Epithelial cell of prostate (primary cell): ENCODE results near the gene PTCH1.

ENCODE experiments used
- DNase-seq: peaks from one replicate; pipeline ENCODE4 v3.0.0-alpha.2; 2011; ENCODE audit warnings: low read depth, low spot score
- H3K27ac ChIP-seq: fragments of 450-650 bp; 2 replicates; pipeline ENCODE4 v1.5.1; 2017; ENCODE audit warnings: mild to moderate bottlenecking

PTCH1 gene

GRCh38 chr9:95499847-95500246, 16.9 kb downstream of the PTCH1 start:
- no peak overlapping the region for H3K27ac ChIP-seq
- DNase-seq, result no peak

GRCh38 chr9:95499046-95499676, 17.6 kb downstream of the PTCH1 start:
- no peak for DNase-seq
- no peak overlapping the region for H3K27ac ChIP-seq

- no peak for DNase-seq
- no peak overlapping the region for H3K27ac ChIP-seq
Observed at GRCh38 chr9:95498641-95499040, 18.1 kb downstream of the PTCH1 start.

GRCh38 chr9:95497772-95498171, 19.0 kb downstream of the PTCH1 start:
- H3K27ac ChIP-seq, result no peak overlapping the region

GRCh38 chr9:95496687-95497086, 20.1 kb downstream of the PTCH1 start:
- no peak for DNase-seq
- no peak overlapping the region for H3K27ac ChIP-seq

More at GRCh38 chr9:95497772-95498171, 19.0 kb downstream of the PTCH1 start:
- no peak for DNase-seq

GRCh38 chr9:95495961-95496360, 20.8 kb downstream of the PTCH1 start:
- no peak for DNase-seq
- H3K27ac ChIP-seq, result no peak overlapping the region

- no peak for DNase-seq
- H3K27ac ChIP-seq, result no peak overlapping the region
Observed at GRCh38 chr9:95495529-95495928, 21.2 kb downstream of the PTCH1 start.

GRCh38 chr9:95494416-95495371, 22.1 kb downstream of the PTCH1 start:
- peak overlapping the region; percentile 38 for H3K27ac ChIP-seq
- peak; percentile 77 for DNase-seq

GRCh38 chr9:95494022-95494415, 22.8 kb downstream of the PTCH1 start:
- no peak for DNase-seq
- peak overlapping the region; percentile 38 for H3K27ac ChIP-seq

- no peak overlapping the region for H3K27ac ChIP-seq
- DNase-seq, result no peak
Observed at GRCh38 chr9:95493402-95493801, 23.4 kb downstream of the PTCH1 start.

GRCh38 chr9:95491543-95492320, 25.0 kb downstream of the PTCH1 start:
- H3K27ac ChIP-seq, result no peak overlapping the region
- DNase-seq, result no peak

GRCh38 chr9:95488954-95489353, 27.8 kb downstream of the PTCH1 start:
- no peak overlapping the region for H3K27ac ChIP-seq
- no peak for DNase-seq

GRCh38 chr9:95486318-95486717, 30.5 kb downstream of the PTCH1 start:
- DNase-seq, result no peak

GRCh38 chr9:95484225-95484624, 32.5 kb downstream of the PTCH1 start:
- no peak for DNase-seq
- H3K27ac ChIP-seq, result no peak overlapping the region

More at GRCh38 chr9:95486318-95486717, 30.5 kb downstream of the PTCH1 start:
- H3K27ac ChIP-seq, result no peak overlapping the region

GRCh38 chr9:95483431-95483830, 33.3 kb downstream of the PTCH1 start:
- no peak for DNase-seq
- H3K27ac ChIP-seq, result no peak overlapping the region

- H3K27ac ChIP-seq, result no peak overlapping the region
- DNase-seq, result no peak
Observed at GRCh38 chr9:95482621-95483020, 34.1 kb downstream of the PTCH1 start.

GRCh38 chr9:95481000-95481399, 35.8 kb downstream of the PTCH1 start:
- H3K27ac ChIP-seq, result no peak overlapping the region
- no peak for DNase-seq

- DNase-seq, result no peak
- H3K27ac ChIP-seq, result no peak overlapping the region
Observed at GRCh38 chr9:95480346-95480745, 36.4 kb downstream of the PTCH1 start.

GRCh38 chr9:95479330-95479729, 37.4 kb downstream of the PTCH1 start:
- no peak overlapping the region for H3K27ac ChIP-seq
- DNase-seq, result no peak

GRCh38 chr9:95478335-95478734, 38.4 kb downstream of the PTCH1 start:
- no peak for DNase-seq
- no peak overlapping the region for H3K27ac ChIP-seq

- no peak for DNase-seq
- no peak overlapping the region for H3K27ac ChIP-seq
Observed at GRCh38 chr9:95477885-95478284, 38.9 kb downstream of the PTCH1 start.
